ENCODE data around the gene ZFYVE16.
"Not testable (repeated sequence)": the region's sequence is repeated elsewhere in the genome, so short reads cannot be mapped to it uniquely, and the experiment has no call there.

The ZFYVE16 gene

GRCh38 chr5:80491296-80491695 is 83.4 kb downstream of the ZFYVE16 start:
- DNase-seq = no peak

GRCh38 chr5:80492741-80493140 is 84.9 kb downstream of the ZFYVE16 start:
- DNase-seq = no peak

- not testable (repeated sequence) for DNase-seq
Observed at GRCh38 chr5:80493443-80493842, 85.6 kb downstream of the ZFYVE16 start.

- no peak for DNase-seq
Observed at GRCh38 chr5:80495891-80496290, 88.0 kb downstream of the ZFYVE16 start.

- DNase-seq = peak; percentile 76
Observed at GRCh38 chr5:80502800-80503199, 94.9 kb downstream of the ZFYVE16 start.

- DNase-seq = peak; percentile 89
Observed at GRCh38 chr5:80503641-80504040, 95.8 kb downstream of the ZFYVE16 start.

GRCh38 chr5:80504833-80505232 is 97.0 kb downstream of the ZFYVE16 start:
- no peak for DNase-seq

GRCh38 chr5:80507663-80508062 is 99.8 kb downstream of the ZFYVE16 start:
- no peak for DNase-seq

GRCh38 chr5:80508844-80509243 is 101.0 kb downstream of the ZFYVE16 start:
- DNase-seq = peak; percentile 68

- DNase-seq = no peak
Observed at GRCh38 chr5:80509362-80509761, 101.5 kb downstream of the ZFYVE16 start.

- no peak for DNase-seq
Observed at GRCh38 chr5:80516826-80517225, 109.0 kb downstream of the ZFYVE16 start.
